GM13977 (cell line): ENCODE measurements around the gene VDAC1.

Source experiments
- DNase-seq: peaks from one replicate; pipeline ENCODE4 v3.0.0; 2012; ENCODE audit warnings: low spot score
- CTCF ChIP-seq: IDR thresholded peaks from 2 replicates; pipeline ENCODE4 v1.5.1; 2012; ENCODE audit warnings: mild to moderate bottlenecking, control low read depth; ENCODE audit not compliant: insufficient read depth; ENCODE audit errors: extremely low read depth, missing control alignments
- in situ Hi-C: fragments of 300-500 bp; cut with MboI; formaldehyde crosslinking; loops from one replicate; pipeline ENCODE4 v1.12.0; 2022; ENCODE audit warnings: low sequenced_read_pairs, low pct_unique_long_range_greater_than_20kb, mixed read lengths, inconsistent platforms; ENCODE audit not compliant: unreplicated experiment

The VDAC1 gene

GRCh38 chr5:134008266-134008749 lies 3.5 kb upstream of the VDAC1 start:
- no peak for DNase-seq
- in situ Hi-C loops: no loop called here
- no peak for TF ChIP-seq CTCF

GRCh38 chr5:134007581-134008265 lies 2.9 kb upstream of the VDAC1 start:
- in situ Hi-C loops: no loop called here
- TF ChIP-seq CTCF: no peak
- DNase-seq: no peak

GRCh38 chr5:134006115-134006514 lies 1.3 kb upstream of the VDAC1 start:
- no peak for TF ChIP-seq CTCF
- in situ Hi-C loops: no loop called here
- DNase-seq: no peak

GRCh38 chr5:134005417-134006061 lies 764 bp upstream of the VDAC1 start:
- TF ChIP-seq CTCF: no peak
- peak; percentile 67 for DNase-seq
- in situ Hi-C loops: no loop called here

GRCh38 chr5:134003817-134004625 lies 754 bp downstream of the VDAC1 start:
- TF ChIP-seq CTCF: no peak
- in situ Hi-C loops: no loop called here
- DNase-seq: peak; percentile 78

- in situ Hi-C loops: no loop called here
- TF ChIP-seq CTCF: no peak
- DNase-seq: no peak
These were observed 1.5 kb downstream of the VDAC1 start for GRCh38 chr5:134003064-134003816.
